ENCODE results near the gene MTMR8. TPM values are rescaled to one million over a fixed set of nuclear protein-coding genes. Genes with fewer than 3 reads are reported as not detected.
"Not testable (repeated sequence)": the region's sequence is repeated elsewhere in the genome, so short reads cannot be mapped to it uniquely, and the experiment has no call there.

MTMR8 gene
- 4.3 and 4.4 TPM in 2 replicates for total RNA-seq

DNA sequence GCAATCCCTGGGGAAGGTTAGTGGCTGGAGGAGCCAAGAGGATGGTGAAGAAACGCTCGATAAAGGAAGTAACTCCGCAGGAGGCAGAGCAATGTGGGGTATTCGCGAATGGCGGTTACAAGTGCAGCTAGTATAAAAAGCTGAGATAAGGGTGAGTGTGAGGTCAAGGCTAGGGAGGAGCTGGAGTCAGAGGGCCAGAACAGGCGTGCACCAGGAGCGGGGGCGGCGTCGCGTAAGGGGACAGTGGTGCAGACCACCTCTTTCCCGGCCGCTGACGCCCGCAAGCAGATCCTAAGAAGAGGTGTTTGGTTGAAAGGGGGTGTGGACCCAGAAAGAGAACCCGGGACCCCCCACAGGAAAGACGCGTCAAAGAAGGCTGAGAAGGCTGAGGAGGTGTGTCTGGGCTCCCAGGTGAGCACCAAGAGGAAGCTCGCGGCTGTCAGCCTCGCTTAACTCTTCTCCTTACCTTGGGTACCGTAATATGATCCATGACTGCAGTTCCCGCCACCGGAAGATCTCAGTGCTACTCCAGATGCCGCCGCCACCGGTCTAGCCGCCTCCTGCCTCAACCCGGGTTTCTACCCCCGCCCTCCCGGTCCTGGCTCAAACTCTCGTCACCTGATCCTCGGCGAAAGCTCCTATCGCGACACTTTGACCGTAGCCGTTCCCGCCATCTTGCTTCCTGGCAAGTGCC lies at the start of gene MTMR8:
MTMR8 (minus strand) TSS at position 579 of the 694 bp plus-strand sequence; CDS start at position 490, 89 bp downstream.
- H3K27ac Mint-ChIP-seq: peak within 1 kb of the TSS; percentile 74
- intact Hi-C loops (cut with micrococcal nuclease): loop anchor here (5.0 to 10.0 kb wide), 2 partner anchors 188 to 640 kb away; partner anchors contain the start of genes AMER1 and ZC3H12B
- no peaks in the 10 kb centered on the region for H3K36me3 Mint-ChIP-seq (ENCODE audit: low read depth)
- H3K9me3 Mint-ChIP-seq: no peaks in the 10 kb centered on the region
- peaks cover 8% of the 10 kb centered on the region for H3K4me1 Mint-ChIP-seq (ENCODE audit: low read depth)
- H3K4me3 Mint-ChIP-seq (ENCODE audit: low read depth): peak within 1 kb of the TSS; percentile 92
- H3K27me3 Mint-ChIP-seq (ENCODE audit: low read depth): no peaks in the 10 kb centered on the region
- peak; percentile 70 for DNase-seq (ENCODE audit: low spot score)

DNA sequence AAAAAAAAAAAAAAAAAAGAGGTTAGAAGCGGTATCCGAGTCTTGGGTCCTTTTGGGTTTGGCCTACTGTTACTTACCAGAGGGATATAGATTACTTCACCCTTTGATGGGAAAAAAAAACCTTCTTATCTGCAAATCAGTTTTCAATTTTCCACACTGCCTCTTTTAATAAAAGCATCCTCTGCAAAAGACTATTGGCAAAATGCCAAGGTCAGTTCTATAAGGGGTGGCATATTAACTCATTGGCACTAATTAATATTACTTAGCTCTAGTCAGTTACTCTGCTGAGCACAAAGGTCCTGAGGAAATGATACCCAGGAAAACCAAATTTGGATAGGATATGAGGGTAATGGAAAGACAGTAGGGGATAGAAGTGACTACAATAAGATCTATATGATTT lies 44.3 kb upstream of the MTMR8 start:
- intact Hi-C loops (cut with micrococcal nuclease): no loop called here
- no peaks in the 10 kb centered on the region for H3K4me1 Mint-ChIP-seq (ENCODE audit: low read depth)
- H3K27ac Mint-ChIP-seq: no peak overlapping the region
- no peaks in the 10 kb centered on the region for H3K27me3 Mint-ChIP-seq (ENCODE audit: low read depth)
- H3K36me3 Mint-ChIP-seq (ENCODE audit: low read depth): no peaks in the 10 kb centered on the region
- no peak overlapping the region for H3K4me3 Mint-ChIP-seq (ENCODE audit: low read depth)
- no peaks in the 10 kb centered on the region for H3K9me3 Mint-ChIP-seq
- DNase-seq (ENCODE audit: low spot score): no peak

DNA sequence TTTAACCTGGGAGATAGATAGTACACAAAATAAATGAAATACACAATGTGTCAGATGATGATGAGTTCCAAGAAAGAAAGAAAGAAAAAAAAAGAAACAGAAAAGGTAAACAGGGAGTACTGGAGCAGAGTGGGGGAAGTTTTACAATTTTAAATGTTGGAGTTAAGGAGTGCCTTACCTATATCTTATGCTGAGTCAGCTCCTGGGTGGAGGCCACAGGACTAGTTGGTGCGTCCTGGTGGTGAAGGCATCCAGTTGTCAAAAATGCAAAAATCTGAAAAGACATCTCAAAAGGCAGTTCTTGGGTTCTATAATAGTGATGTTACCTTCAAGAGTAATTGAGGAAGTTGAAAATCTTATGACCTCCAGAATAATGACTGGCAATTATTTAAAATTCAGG lies 42.4 kb upstream of the MTMR8 start:
- H3K36me3 Mint-ChIP-seq (ENCODE audit: low read depth): no peaks in the 10 kb centered on the region
- intact Hi-C loops (cut with micrococcal nuclease): no loop called here
- no peak overlapping the region for H3K27ac Mint-ChIP-seq
- no peaks in the 10 kb centered on the region for H3K4me1 Mint-ChIP-seq (ENCODE audit: low read depth)
- no peaks in the 10 kb centered on the region for H3K27me3 Mint-ChIP-seq (ENCODE audit: low read depth)
- DNase-seq (ENCODE audit: low spot score): no peak
- no peak overlapping the region for H3K4me3 Mint-ChIP-seq (ENCODE audit: low read depth)
- no peaks in the 10 kb centered on the region for H3K9me3 Mint-ChIP-seq

DNA sequence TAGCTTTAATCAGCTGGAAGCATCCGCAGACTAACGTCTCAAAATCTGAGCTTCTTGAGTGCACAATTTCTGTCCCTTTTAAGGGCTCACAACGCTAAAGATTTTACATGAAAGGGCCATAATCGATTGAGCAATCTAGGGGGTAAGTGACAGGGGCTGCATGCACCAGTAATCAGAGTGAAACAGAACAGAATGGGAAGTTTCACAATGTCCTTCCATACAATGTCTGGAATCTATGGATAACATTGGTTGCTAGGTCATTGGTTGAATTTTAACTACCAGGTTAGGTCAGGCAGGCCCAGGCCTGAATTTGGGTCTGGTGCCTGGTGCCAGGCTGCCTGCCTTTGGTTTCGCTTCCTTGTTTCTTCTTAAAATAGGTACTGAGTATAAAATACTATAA lies 42.0 kb upstream of the MTMR8 start:
- Mint-ChIP-seq H3K4me3 (ENCODE audit: low read depth) (no peak overlapping the region), H3K27ac (no peak overlapping the region), H3K4me1 (ENCODE audit: low read depth) (no peaks in the 10 kb centered on the region), H3K27me3 (ENCODE audit: low read depth) (no peaks in the 10 kb centered on the region), H3K9me3 (no peaks in the 10 kb centered on the region), H3K36me3 (ENCODE audit: low read depth) (no peaks in the 10 kb centered on the region)
- intact Hi-C loops (cut with micrococcal nuclease): no loop called here
- DNase-seq (ENCODE audit: low spot score): no peak

DNA sequence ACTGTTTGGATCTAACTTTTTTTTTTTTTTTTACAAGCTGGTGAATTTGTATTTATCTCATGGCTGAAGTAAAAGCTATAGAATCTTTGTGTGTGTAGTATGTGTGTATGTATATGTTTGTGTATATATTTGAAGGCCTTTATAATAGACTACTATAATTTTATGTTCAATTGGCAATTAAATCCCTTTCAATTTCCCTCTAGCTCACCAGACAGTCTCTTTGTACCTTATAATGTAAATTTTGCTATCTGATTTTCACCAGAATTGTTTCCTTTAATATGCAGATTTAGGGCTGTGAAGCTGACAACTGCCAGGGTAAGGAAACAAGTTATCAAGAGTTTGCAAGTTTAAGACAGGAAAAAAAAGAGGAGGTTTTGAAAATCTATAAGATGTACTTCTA lies 33.1 kb upstream of the MTMR8 start:
- Mint-ChIP-seq H3K9me3 (no peaks in the 10 kb centered on the region), H3K4me1 (ENCODE audit: low read depth) (no peaks in the 10 kb centered on the region), H3K4me3 (ENCODE audit: low read depth) (no peak overlapping the region), H3K36me3 (ENCODE audit: low read depth) (no peaks in the 10 kb centered on the region), H3K27ac (no peak overlapping the region), H3K27me3 (ENCODE audit: low read depth) (no peaks in the 10 kb centered on the region)
- intact Hi-C loops (cut with micrococcal nuclease): no loop called here
- DNase-seq (ENCODE audit: low spot score): no peak

DNA sequence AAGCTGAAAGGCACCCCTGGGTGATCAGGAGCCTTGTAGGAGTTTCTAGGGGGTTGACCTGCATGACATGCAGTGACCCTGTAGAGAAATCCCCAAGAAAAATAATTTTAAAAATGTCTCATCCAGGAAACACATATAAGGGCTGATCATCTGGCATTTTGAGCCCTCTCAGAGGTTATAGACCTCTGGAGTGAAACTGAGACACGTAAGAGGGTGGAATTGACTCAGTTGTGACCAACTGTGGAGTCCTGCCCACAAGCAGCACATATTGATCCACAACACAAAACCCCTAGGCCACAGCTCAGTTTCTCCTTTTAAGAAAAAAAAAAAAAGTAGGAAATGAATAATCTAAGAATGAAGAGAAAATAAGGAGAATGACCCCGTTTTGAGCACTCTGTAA lies 32.5 kb upstream of the MTMR8 start:
- no peak overlapping the region for H3K27ac Mint-ChIP-seq
- intact Hi-C loops (cut with micrococcal nuclease): no loop called here

DNA sequence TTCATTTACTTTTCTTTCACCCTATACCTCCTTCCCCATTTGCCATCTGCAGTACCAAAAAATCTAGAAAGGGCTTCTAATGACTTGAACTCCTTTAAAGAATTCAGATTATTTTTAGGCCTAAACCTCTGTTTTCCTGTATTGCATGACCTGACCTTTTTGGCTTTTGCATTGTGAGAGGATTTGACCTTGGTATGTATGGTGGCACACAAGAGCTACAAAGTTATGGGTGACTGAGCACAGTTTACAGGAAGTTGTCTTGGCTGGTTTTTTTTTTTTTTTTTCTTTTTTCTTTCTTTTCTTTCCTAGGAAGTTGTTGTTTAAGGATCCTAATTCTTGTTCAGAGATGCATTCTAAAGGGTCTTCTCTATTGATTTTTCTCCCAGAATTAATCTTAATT lies 32.0 kb upstream of the MTMR8 start:
- Mint-ChIP-seq H3K4me3 (ENCODE audit: low read depth) (no peak overlapping the region), H3K36me3 (ENCODE audit: low read depth) (no peaks in the 10 kb centered on the region), H3K27ac (no peak overlapping the region), H3K4me1 (ENCODE audit: low read depth) (no peaks in the 10 kb centered on the region), H3K27me3 (ENCODE audit: low read depth) (no peaks in the 10 kb centered on the region), H3K9me3 (no peaks in the 10 kb centered on the region)
- intact Hi-C loops (cut with micrococcal nuclease): no loop called here
- DNase-seq (ENCODE audit: low spot score): no peak

More for the DNA sequence above, 32.5 kb upstream of the MTMR8 start:
- H3K4me3 Mint-ChIP-seq (ENCODE audit: low read depth): no peak overlapping the region
- no peaks in the 10 kb centered on the region for H3K36me3 Mint-ChIP-seq (ENCODE audit: low read depth)
- DNase-seq (ENCODE audit: low spot score): no peak
- no peaks in the 10 kb centered on the region for H3K9me3 Mint-ChIP-seq
- no peaks in the 10 kb centered on the region for H3K4me1 Mint-ChIP-seq (ENCODE audit: low read depth)
- no peaks in the 10 kb centered on the region for H3K27me3 Mint-ChIP-seq (ENCODE audit: low read depth)

DNA sequence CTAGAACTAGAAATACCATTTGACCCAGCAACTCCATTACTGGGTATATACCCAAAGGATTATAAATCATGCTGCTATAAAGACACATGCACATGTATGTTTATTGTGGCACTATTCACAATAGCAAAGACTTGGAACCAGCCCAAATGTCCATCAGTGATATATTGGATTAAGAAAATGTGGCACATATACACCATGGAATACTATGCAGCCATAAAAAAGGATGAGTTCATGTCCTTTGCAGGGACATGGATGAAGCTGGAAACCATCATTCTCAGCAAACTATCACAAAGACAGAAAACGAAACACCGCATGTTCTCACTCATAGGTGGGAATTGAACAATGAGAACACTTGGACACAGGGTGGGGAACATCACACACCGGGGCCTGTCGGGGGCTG lies 14.5 kb upstream of the MTMR8 start:
- H3K27me3 Mint-ChIP-seq (ENCODE audit: low read depth); H3K4me1 Mint-ChIP-seq (ENCODE audit: low read depth); H3K36me3 Mint-ChIP-seq (ENCODE audit: low read depth); DNase-seq (ENCODE audit: low spot score); H3K4me3 Mint-ChIP-seq (ENCODE audit: low read depth); intact Hi-C loops (cut with micrococcal nuclease); H3K9me3 Mint-ChIP-seq; H3K27ac Mint-ChIP-seq: not testable (repeated sequence)

DNA sequence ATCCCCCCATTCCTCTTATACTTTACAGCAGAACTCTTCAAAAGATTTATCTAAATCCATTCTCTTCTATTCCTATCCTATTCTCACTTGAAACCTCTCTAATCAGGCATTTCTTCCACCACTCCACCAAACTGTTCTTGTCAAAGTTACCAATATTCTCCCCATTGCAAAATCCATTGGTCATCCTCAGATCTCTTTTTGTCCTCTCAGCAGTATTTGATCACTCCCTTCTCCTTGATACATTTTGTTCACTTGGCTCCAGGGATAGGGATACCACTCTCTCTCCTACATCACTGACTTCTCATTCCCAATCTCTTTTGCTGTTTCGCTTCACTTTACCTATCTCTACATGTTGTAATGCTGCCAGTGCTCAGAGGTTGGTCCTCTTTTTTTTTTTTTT lies 2.8 kb upstream of the MTMR8 start:
- Mint-ChIP-seq H3K36me3 (ENCODE audit: low read depth) (no peaks in the 10 kb centered on the region), H3K9me3 (no peaks in the 10 kb centered on the region), H3K27me3 (ENCODE audit: low read depth) (no peaks in the 10 kb centered on the region), H3K4me1 (ENCODE audit: low read depth) (peaks cover 8% of the 10 kb centered on the region), H3K4me3 (ENCODE audit: low read depth) (no peak overlapping the region), H3K27ac (no peak overlapping the region)
- DNase-seq (ENCODE audit: low spot score): no peak
- intact Hi-C loops (cut with micrococcal nuclease): loop anchor here (5.0 to 10.0 kb wide), 2 partner anchors 191 to 637 kb away; partner anchors contain the start of genes AMER1 and ZC3H12B

DNA sequence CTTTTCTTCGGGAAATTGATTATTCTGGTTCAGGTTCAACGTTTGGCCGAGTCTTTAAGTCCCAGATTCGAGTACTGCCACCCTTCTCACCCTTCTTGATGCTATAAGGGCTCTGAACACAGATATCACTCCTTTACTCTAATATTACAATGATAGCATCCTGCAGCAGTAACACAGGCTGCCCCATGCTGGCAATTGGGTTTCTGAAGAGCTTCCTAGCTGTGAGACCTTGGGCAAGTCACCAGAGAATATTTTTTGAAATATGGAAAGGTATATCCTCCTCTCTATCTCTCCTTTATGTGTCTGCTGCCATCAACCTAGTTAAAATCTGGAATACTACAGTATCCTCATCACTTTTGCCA lies 297 bp upstream of the MTMR8 start:
- intact Hi-C loops (cut with micrococcal nuclease): loop anchor here (5.0 to 10.0 kb wide), 2 partner anchors 188 to 639 kb away; partner anchors contain the start of genes AMER1 and ZC3H12B
- Mint-ChIP-seq H3K27me3 (ENCODE audit: low read depth) (no peaks in the 10 kb centered on the region), H3K4me1 (ENCODE audit: low read depth) (peaks cover 8% of the 10 kb centered on the region), H3K36me3 (ENCODE audit: low read depth) (no peaks in the 10 kb centered on the region), H3K27ac (peak overlapping the region; percentile 74), H3K9me3 (no peaks in the 10 kb centered on the region), H3K4me3 (ENCODE audit: low read depth) (peak overlapping the region; percentile 92)
- no peak for DNase-seq (ENCODE audit: low spot score)

DNA sequence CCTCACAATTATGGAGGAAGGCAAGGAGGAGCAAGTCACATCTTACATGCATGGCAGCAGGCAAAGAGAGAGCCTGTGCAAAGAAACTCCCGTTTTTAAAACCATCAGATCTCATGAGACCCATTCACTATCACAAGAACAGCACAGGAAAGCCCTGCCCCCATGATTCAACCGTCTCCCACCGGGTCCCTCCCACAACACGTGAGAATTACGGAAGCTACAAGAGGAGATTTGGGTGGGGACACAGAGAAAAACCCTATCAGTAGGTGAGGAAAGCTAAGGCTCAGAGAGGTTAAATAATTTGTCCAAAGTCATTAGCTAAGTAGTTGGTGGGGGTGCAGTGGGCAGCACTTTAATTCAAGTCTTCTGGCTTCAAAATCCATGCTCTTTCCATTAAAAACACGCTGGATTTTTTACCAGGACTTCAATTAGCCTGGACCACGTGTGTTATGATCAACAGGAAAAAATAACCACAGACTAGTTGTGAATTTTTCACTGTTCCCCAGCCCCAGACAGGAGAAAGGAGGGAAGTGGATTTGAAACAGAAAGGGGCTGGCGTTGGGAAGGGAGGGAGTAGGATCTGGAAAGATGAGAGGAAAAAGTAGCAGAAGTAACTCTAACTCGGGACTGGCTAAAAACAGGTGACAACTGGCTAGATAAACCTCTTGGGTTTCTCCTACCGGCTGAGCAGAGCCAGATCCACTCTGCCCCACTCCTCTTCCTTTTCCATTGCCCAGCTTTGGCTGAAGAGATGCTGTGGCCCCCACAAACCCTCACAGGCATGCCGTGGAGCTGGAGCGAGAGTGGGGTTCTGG lies 986 bp downstream of the MTMR8 start:
- Mint-ChIP-seq H3K36me3 (ENCODE audit: low read depth) (no peaks in the 10 kb centered on the region), H3K9me3 (no peaks in the 10 kb centered on the region), H3K4me3 (ENCODE audit: low read depth) (peak overlapping the region; percentile 92), H3K4me1 (ENCODE audit: low read depth) (peaks cover 8% of the 10 kb centered on the region), H3K27ac (peak overlapping the region; percentile 74), H3K27me3 (ENCODE audit: low read depth) (no peaks in the 10 kb centered on the region)
- DNase-seq (ENCODE audit: low spot score): no peak
- intact Hi-C loops (cut with micrococcal nuclease): loop anchor here (10.0 kb wide), 1 partner anchor 641 kb away; the partner anchor contains the start of gene ZC3H12B

DNA sequence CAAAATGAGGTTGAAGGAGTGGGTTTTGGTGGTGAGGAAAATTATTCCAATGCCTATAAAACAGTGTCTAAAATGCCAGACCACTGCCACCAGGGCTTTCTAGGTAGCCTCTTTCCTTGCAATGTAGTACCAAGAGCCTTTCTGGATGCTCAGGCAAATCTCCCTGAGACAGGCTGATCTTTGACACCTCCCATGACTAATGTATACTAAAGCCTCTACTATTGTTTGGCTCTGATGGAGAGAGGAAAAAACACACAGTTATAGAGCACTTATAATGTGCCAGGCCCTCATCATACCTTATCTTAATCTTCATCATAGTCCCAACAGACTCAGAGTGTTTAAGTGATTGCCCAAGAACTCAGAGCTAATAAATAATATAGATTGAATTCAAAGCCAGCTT lies 5.8 kb downstream of the MTMR8 start:
- peaks cover 6% of the 10 kb centered on the region for H3K4me1 Mint-ChIP-seq (ENCODE audit: low read depth)
- H3K27me3 Mint-ChIP-seq (ENCODE audit: low read depth): no peaks in the 10 kb centered on the region
- DNase-seq (ENCODE audit: low spot score): no peak
- H3K4me3 Mint-ChIP-seq (ENCODE audit: low read depth): no peak overlapping the region
- H3K27ac Mint-ChIP-seq: no peak overlapping the region
- intact Hi-C loops (cut with micrococcal nuclease): no loop called here
- H3K9me3 Mint-ChIP-seq: peaks cover 8% of the 10 kb centered on the region
- peaks cover 13% of the 10 kb centered on the region for H3K36me3 Mint-ChIP-seq (ENCODE audit: low read depth)

DNA sequence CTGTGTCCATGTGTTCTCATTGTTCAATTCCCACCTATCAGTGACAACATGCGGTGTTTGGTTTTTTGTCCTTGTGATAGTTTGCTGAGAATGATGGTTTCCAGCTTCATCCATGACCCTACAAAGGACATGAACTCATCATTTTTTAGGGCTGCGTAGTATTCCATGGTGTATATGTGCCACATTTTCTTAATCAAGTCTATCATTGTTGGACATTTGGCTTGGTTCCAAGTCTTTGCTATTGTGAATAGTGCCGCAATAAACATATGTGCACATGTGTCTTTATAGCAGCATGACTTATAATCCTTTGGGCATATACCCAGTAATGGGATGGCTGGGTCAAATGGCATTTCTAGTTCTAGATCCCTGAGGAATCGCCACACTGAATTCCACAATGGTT lies 14.5 kb downstream of the MTMR8 start:
- intact Hi-C loops (cut with micrococcal nuclease); H3K4me3 Mint-ChIP-seq (ENCODE audit: low read depth); H3K27ac Mint-ChIP-seq; H3K27me3 Mint-ChIP-seq (ENCODE audit: low read depth); H3K4me1 Mint-ChIP-seq (ENCODE audit: low read depth); DNase-seq (ENCODE audit: low spot score): not testable (repeated sequence)
- Mint-ChIP-seq H3K9me3 (peaks cover 34% of the 10 kb centered on the region), H3K36me3 (ENCODE audit: low read depth) (peaks cover 36% of the 10 kb centered on the region)
